ENCODE measurements around the gene DUS2.
"Not testable (repeated sequence)": the region's sequence is repeated elsewhere in the genome, so short reads cannot be mapped to it uniquely, and the experiment has no call there.

DNA sequence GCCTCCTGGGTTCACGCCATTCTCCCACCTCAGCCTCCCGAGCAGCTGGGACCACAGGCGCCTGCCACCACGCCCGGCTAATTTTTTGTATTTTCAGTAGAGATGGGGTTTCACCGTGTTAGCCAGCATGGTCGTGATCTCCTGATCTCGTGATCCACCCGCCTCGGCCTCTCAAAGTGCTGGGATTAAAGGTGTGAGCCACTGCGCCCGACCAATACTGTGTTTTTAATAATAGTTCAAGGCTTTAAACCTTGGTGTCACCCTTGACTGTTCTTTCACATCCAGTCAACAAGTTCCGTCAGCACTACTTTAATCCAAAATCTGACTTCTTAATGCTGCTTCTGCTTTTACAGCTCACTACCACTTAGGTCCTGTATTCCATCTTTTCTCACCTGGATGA is 95.9 kb downstream of the DUS2 start:
- TF ChIP-seq, protein P1, sequence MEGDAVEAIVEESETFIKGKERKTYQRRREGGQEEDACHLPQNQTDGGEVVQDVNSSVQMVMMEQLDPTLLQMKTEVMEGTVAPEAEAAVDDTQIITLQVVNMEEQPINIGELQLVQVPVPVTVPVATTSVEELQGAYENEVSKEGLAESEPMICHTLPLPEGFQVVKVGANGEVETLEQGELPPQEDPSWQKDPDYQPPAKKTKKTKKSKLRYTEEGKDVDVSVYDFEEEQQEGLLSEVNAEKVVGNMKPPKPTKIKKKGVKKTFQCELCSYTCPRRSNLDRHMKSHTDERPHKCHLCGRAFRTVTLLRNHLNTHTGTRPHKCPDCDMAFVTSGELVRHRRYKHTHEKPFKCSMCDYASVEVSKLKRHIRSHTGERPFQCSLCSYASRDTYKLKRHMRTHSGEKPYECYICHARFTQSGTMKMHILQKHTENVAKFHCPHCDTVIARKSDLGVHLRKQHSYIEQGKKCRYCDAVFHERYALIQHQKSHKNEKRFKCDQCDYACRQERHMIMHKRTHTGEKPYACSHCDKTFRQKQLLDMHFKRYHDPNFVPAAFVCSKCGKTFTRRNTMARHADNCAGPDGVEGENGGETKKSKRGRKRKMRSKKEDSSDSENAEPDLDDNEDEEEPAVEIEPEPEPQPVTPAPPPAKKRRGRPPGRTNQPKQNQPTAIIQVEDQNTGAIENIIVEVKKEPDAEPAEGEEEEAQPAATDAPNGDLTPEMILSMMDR (IDR thresholded peaks at IDR 0.05), result not testable (repeated sequence)
- not testable (repeated sequence) for TF ChIP-seq EZH2 (IDR thresholded peaks at IDR 0.05)
